ENCODE measurements around the gene RYR2. TPM values are rescaled to one million over a fixed set of nuclear protein-coding genes. Genes with fewer than 3 reads are reported as not detected.
A peak's percentile ranks its signal among the peaks of the same experiment; 100 is the strongest.

The RYR2 gene
- total RNA-seq, 1 experiment from 2014 or later: 3.4 TPM

DNA sequence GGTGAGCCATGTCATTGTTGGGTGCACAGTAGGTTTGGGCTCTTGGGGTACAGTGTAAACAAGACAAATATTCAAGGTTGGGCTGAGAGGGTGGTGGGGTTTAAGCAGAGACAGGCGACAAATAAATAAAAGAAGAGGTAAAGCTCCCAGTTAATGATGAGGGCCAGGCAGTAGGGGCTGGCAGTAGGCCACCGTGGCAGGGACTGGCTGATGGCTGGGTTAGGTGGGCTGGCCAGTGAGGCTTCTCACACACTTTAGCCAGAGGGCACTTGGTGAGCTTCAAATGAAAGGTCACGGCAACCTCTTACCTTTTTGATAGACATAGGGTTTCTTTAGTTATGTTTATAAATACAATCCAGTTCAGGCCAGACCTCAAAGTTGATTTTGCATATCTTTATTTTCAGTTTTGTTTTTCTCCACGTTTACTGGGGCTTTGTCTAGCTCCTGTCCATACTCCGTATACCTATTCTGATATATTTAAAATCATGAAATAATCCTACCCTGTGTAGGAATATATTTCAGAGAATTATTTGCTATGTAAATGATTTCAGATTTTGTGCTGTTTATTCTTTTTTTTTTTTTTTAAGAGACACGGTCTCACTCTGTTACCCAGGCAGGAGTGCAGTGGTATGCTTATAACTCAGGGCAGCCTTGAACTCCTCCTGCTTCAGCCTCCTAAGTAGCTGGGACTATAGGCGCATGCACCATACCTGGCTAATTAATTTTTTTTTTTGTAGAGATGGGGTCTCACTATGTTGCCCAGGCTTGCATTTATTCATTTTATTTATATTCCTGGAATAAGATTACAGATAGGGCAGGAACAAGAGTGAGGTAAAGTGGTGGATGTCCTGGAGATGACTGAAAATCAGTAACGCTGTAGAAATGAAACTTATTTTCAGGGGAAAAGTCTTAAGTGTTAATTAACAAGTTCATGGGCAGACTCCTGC, 122.7 kb downstream of the RYR2 start:
- Histone ChIP-seq H4K5ac (ENCODE audit: insufficient read length, low read depth, low read length) (no peak overlapping the region), H2AFZ (ENCODE audit: low read length) (no peak overlapping the region), H2BK12ac (ENCODE audit: insufficient read length, low read depth, low read length) (no peak overlapping the region), H3K9ac (ENCODE audit: extremely low read depth, insufficient read length, low read length) (no peak overlapping the region), H3K79me1 (ENCODE audit: insufficient read depth, low read depth, low read length, poor library complexity, severe bottlenecking) (no peaks in the 10 kb centered on the region), H3K9me3 (ENCODE audit: control insufficient read depth, low read depth, low read length) (no peaks in the 10 kb centered on the region), H3K4me1 (ENCODE audit: insufficient read depth, low read length) (no peaks in the 10 kb centered on the region), H3K56ac (ENCODE audit: insufficient read length, low read depth, low read length) (no peak overlapping the region), H3K79me2 (ENCODE audit: insufficient read depth, low read length) (no peaks in the 10 kb centered on the region), H2BK5ac (ENCODE audit: insufficient read length, low read length) (no peak overlapping the region), H2BK120ac (ENCODE audit: low read depth, low read length, poor library complexity, severe bottlenecking) (no peak overlapping the region), H4K20me1 (ENCODE audit: control insufficient read depth, insufficient read depth, insufficient read length) (no peaks in the 10 kb centered on the region), H2BK20ac (ENCODE audit: low read depth, low read length, poor library complexity, severe bottlenecking) (no peak overlapping the region), H4K91ac (ENCODE audit: insufficient read length, low read depth, low read length) (no peak overlapping the region), H3K4me2 (ENCODE audit: insufficient read depth, insufficient read length, low read length) (no peak overlapping the region), H4K8ac (replicated peaks; ENCODE audit: insufficient read length, low read depth, low read length) (no peak overlapping the region), H3K4ac (ENCODE audit: low read depth, low read length) (no peak overlapping the region; the same call in 1 of the 2 replicates), H3K14ac (ENCODE audit: insufficient read depth, low read length) (no peak overlapping the region), H3K23me2 (ENCODE audit: insufficient read length, low read depth, low read length, poor library complexity, severe bottlenecking) (no peaks in the 10 kb centered on the region), H3K18ac (ENCODE audit: insufficient read length, low read depth, low read length) (no peak overlapping the region), H2AK5ac (ENCODE audit: insufficient read length, low read length) (no peak overlapping the region), H3K27me3 (ENCODE audit: insufficient read depth, low read length) (no peaks in the 10 kb centered on the region), H3K23ac (ENCODE audit: insufficient read length, low read depth, low read length) (no peak overlapping the region), H2BK15ac (ENCODE audit: low read depth, low read length) (no peak overlapping the region), H3K27ac (ENCODE audit: insufficient read length, low read depth, low read length) (no peak overlapping the region), H3T11ph (ENCODE audit: low read length) (no peak overlapping the region)
- H3K4me3 Mint-ChIP-seq: no peak overlapping the region
- no peaks in the 10 kb centered on the region for H3K9me3 Mint-ChIP-seq
- WGBS (ENCODE audit: extremely low coverage, insufficient read length, low lambda C conversion rate): no CpG with 5 or more reads among the region's 8 CpGs
- H3K36me3 Mint-ChIP-seq (ENCODE audit: insufficient read depth in 1 of 3, low read depth in 3 of 3): no peaks in the 10 kb centered on the region
- no peaks in the 10 kb centered on the region for H3K27me3 Mint-ChIP-seq (ENCODE audit: low read depth)
- H3K4me1 Mint-ChIP-seq: peaks cover 12 to 25% of the 10 kb centered on the region in 2 experiments
- peak overlapping the region in 2 of 3 experiments; percentile 27 to 79; a peak in 4 of 7 replicates for H3K27ac Mint-ChIP-seq
- DNase-seq: no peak
- TF ChIP-seq, protein P1, sequence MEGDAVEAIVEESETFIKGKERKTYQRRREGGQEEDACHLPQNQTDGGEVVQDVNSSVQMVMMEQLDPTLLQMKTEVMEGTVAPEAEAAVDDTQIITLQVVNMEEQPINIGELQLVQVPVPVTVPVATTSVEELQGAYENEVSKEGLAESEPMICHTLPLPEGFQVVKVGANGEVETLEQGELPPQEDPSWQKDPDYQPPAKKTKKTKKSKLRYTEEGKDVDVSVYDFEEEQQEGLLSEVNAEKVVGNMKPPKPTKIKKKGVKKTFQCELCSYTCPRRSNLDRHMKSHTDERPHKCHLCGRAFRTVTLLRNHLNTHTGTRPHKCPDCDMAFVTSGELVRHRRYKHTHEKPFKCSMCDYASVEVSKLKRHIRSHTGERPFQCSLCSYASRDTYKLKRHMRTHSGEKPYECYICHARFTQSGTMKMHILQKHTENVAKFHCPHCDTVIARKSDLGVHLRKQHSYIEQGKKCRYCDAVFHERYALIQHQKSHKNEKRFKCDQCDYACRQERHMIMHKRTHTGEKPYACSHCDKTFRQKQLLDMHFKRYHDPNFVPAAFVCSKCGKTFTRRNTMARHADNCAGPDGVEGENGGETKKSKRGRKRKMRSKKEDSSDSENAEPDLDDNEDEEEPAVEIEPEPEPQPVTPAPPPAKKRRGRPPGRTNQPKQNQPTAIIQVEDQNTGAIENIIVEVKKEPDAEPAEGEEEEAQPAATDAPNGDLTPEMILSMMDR (conservative IDR thresholded peaks at IDR 0.05): no peak
